HG02763 (cell line): ENCODE data around the gene TANC1.
"Not testable (repeated sequence)": the region's sequence is repeated elsewhere in the genome, so short reads cannot be mapped to it uniquely, and the experiment has no call there.

Experiments
- ATAC-seq: cut with Tn5 transposase; IDR thresholded peaks from one replicate; pipeline ENCODE4 v1.9.1; 2021; ENCODE audit warnings: mild to moderate bottlenecking, moderate library complexity; ENCODE audit not compliant: unreplicated experiment

TANC1 gene

GRCh38 chr2:159082119-159082518 is 113.7 kb downstream of the TANC1 start:
- ATAC-seq = no peak

- ATAC-seq = no peak
These were observed 116.2 kb downstream of the TANC1 start for GRCh38 chr2:159084384-159085370.

GRCh38 chr2:159086342-159086741 is 117.9 kb downstream of the TANC1 start:
- ATAC-seq = no peak

- no peak for ATAC-seq
These were observed 118.4 kb downstream of the TANC1 start for GRCh38 chr2:159086826-159087225.

- no peak for ATAC-seq
These were observed 120.5 kb downstream of the TANC1 start for GRCh38 chr2:159088906-159089305.

- ATAC-seq = no peak
These were observed 121.1 kb downstream of the TANC1 start for GRCh38 chr2:159089543-159089942.

- ATAC-seq = peak; percentile 61
These were observed 122.2 kb downstream of the TANC1 start for GRCh38 chr2:159090514-159091201.

GRCh38 chr2:159091381-159091780 is 122.9 kb downstream of the TANC1 start:
- ATAC-seq = no peak

GRCh38 chr2:159091976-159092375 is 123.5 kb downstream of the TANC1 start:
- ATAC-seq = no peak

GRCh38 chr2:159093497-159093896 is 125.1 kb downstream of the TANC1 start:
- no peak for ATAC-seq

- no peak for ATAC-seq
These were observed 125.8 kb downstream of the TANC1 start for GRCh38 chr2:159094173-159094737.

- ATAC-seq = no peak
These were observed 127.4 kb downstream of the TANC1 start for GRCh38 chr2:159095813-159096212.

- not testable (repeated sequence) for ATAC-seq
These were observed 127.9 kb downstream of the TANC1 start for GRCh38 chr2:159096302-159096855.

GRCh38 chr2:159096901-159097300 is 128.5 kb downstream of the TANC1 start:
- ATAC-seq = no peak

- no peak for ATAC-seq
These were observed 129.9 kb downstream of the TANC1 start for GRCh38 chr2:159098361-159098760.

- ATAC-seq = no peak
These were observed 130.5 kb downstream of the TANC1 start for GRCh38 chr2:159098921-159099411.

GRCh38 chr2:159101755-159102489 is 133.5 kb downstream of the TANC1 start:
- ATAC-seq = no peak

GRCh38 chr2:159103411-159103810 is 135.0 kb downstream of the TANC1 start:
- ATAC-seq = no peak

GRCh38 chr2:159106109-159106508 is 137.7 kb downstream of the TANC1 start:
- no peak for ATAC-seq

- ATAC-seq = no peak
These were observed 139.9 kb downstream of the TANC1 start for GRCh38 chr2:159108181-159108893.
